GM12878 (cell line): ENCODE results near the gene INAFM1. TPM values are rescaled to one million over a fixed set of nuclear protein-coding genes. Genes with fewer than 3 reads are reported as not detected.
A peak's percentile ranks its signal among the peaks of the same experiment; 100 is the strongest.

Experiments
- BCL11A ChIP-seq: IDR thresholded peaks from 2 replicates; pipeline ENCODE4 v1.6.1; 2011; ENCODE audit warnings: low read depth, low read length
- CBX3 ChIP-seq: fragments of 200-600 bp; sonication (generic); IDR thresholded peaks from 2 replicates; pipeline ENCODE4 v1.6.1; 2016; ENCODE audit warnings: low read depth, borderline replicate concordance
- CHD1 ChIP-seq: IDR thresholded peaks from 2 replicates; pipeline ENCODE4 v1.6.1; 2012; ENCODE audit warnings: low read depth, low read length, improper control_type of control experiment
- CHD4 ChIP-seq: fragments of 200-600 bp; sonication (generic); IDR thresholded peaks from 2 replicates; pipeline ENCODE4 v1.6.1; 2016; ENCODE audit warnings: mild to moderate bottlenecking
- CREM ChIP-seq: IDR thresholded peaks from 2 replicates; pipeline ENCODE4 v1.6.1; 2014; ENCODE audit warnings: antibody characterized with exemption, low read depth
- CUX1 ChIP-seq: IDR thresholded peaks from 2 replicates; pipeline ENCODE4 v1.6.1; 2012; ENCODE audit warnings: improper control_type of control experiment, low read depth, low read length; ENCODE audit not compliant: insufficient replicate concordance
- GATAD2B ChIP-seq: fragments of 450-650 bp; conservative IDR thresholded peaks from 2 replicates; pipeline ENCODE4 v1.6.1; 2017; ENCODE audit warnings: low read depth, mild to moderate bottlenecking, moderate library complexity
- HCFC1 ChIP-seq: fragments of 150-350 bp; IDR thresholded peaks from 2 replicates; pipeline ENCODE4 v1.6.1; 2014; ENCODE audit warnings: low read length
- HDGF ChIP-seq: fragments of 450-650 bp; IDR thresholded peaks from 2 replicates; pipeline ENCODE4 v1.6.1; 2016; ENCODE audit warnings: antibody characterized with exemption
- IKZF2 ChIP-seq, 2 experiments: fragments of 450-650 bp; IDR thresholded peaks; 2 replicates each; pipeline ENCODE4 v1.6.1; 2017; ENCODE audit warnings: mild to moderate bottlenecking in 2 of 2, moderate library complexity in 2 of 2
- IRF5 ChIP-seq: fragments of 450-650 bp; IDR thresholded peaks from 2 replicates; pipeline ENCODE4 v1.6.1; 2017; ENCODE audit warnings: borderline replicate concordance
- MXI1 ChIP-seq: fragments of 150-350 bp; IDR thresholded peaks from 2 replicates; pipeline ENCODE4 v1.6.1; 2011; ENCODE audit warnings: low read depth, mild to moderate bottlenecking, inconsistent platforms, low read length, improper control_type of control experiment
- NR2C1 ChIP-seq: fragments of 450-650 bp; IDR thresholded peaks from 2 replicates; pipeline ENCODE4 v1.6.1; 2017; ENCODE audit warnings: antibody characterized with exemption, mild to moderate bottlenecking, moderate library complexity
- NR2F1 ChIP-seq: fragments of 450-650 bp; conservative IDR thresholded peaks from 2 replicates; pipeline ENCODE4 v1.6.1; 2017; ENCODE audit warnings: mild to moderate bottlenecking
- RCOR1 ChIP-seq: conservative IDR thresholded peaks from 2 replicates; pipeline ENCODE4 v1.6.1; 2012; ENCODE audit warnings: low read depth, low read length, improper control_type of control experiment
- RFX5 ChIP-seq: IDR thresholded peaks from 2 replicates; pipeline ENCODE4 v1.6.1; 2011; ENCODE audit warnings: low read depth, low read length, improper control_type of control experiment
- SMAD5 ChIP-seq: IDR thresholded peaks from 2 replicates; pipeline ENCODE4 v1.6.1; 2016; ENCODE audit warnings: antibody characterized with exemption, low read depth
- SMC3 ChIP-seq: IDR thresholded peaks from 2 replicates; pipeline ENCODE4 v1.6.1; 2011; ENCODE audit warnings: low read length, improper control_type of control experiment, borderline replicate concordance
- WRNIP1 ChIP-seq: IDR thresholded peaks from 2 replicates; pipeline ENCODE4 v1.6.1; 2011; ENCODE audit warnings: low read depth, low read length, improper control_type of control experiment, borderline replicate concordance
- ZBED1 ChIP-seq: IDR thresholded peaks from 2 replicates; pipeline ENCODE4 v1.6.1; 2016; ENCODE audit warnings: borderline replicate concordance
- ZNF592 ChIP-seq: fragments of 450-650 bp; IDR thresholded peaks from 2 replicates; pipeline ENCODE4 v1.6.1; 2017; ENCODE audit warnings: mild to moderate bottlenecking, moderate library complexity
- polyA plus RNA-seq, 11 experiments: library from polyadenylated mRNA; depleted of rRNA in 4 of 11; unstranded in 6 of 11; stranded (reverse) in 5 of 11; fragments of >200 nt; fragmentation: Nextera tagmentation in 4 of 11; fragmentation: Illumina TruSeq in 1 of 11; extraction: Ambion mirVana in 4 of 11; extraction: Trizol in 1 of 11; gene quantifications; 1 replicate in 1 of 11; 2 replicates in 10 of 11; pipeline versions ENCODE4 v1.2.1 to v1.2.3, GENCODE V29; 2011 to 2016; ENCODE audit warnings: inconsistent platforms in 2 of 11, missing spikeins in 2 of 11, low read depth in 1 of 11
- total RNA-seq, 4 experiments: library from RNA; depleted of rRNA in 3 of 4; stranded (reverse); fragments of >200 nt in 3 of 4; fragmentation: Illumina TruSeq in 1 of 4; extraction: Trizol in 1 of 4; gene quantifications; 2 replicates each; pipeline versions ENCODE4 v1.2.1 to v1.2.3, GENCODE V29; 2013 to 2021

Gene INAFM1
- total and polyA plus RNA-seq, 10 of the 15 experiments (the other 5 are each of a cell fraction or from before 2014, with no cell fraction given) = 0.57 to 6.8 (median 1.1) TPM; not detected in 1

- TF ChIP-seq ZNF592 (no peak), SMAD5 (no peak), CREM (peak; percentile 32; the same call in 1 of the 2 replicates), IRF5 (no peak), CHD4 (0 out of 2 replicates have a peak, but pooled peaks have one; percentile 87), WRNIP1 (0 out of 2 replicates have a peak, but pooled peaks have one; percentile 52), BCL11A (no peak), HDGF (no peak), CHD1 (no peak), NR2F1 (no peak), NR2C1 (no peak), GATAD2B (0 out of 2 replicates have a peak, but pooled peaks have one; percentile 49), CUX1 (no peak), IKZF2 (IDR thresholded peaks at IDR 0.05) (no peak), RCOR1 (0 out of 2 replicates have a peak, but pooled peaks have one; percentile 47), CBX3 (no peak), SMC3 (peak; percentile 75), ZBED1 (no peak), HCFC1 (no peak), MXI1 (no peak), RFX5 (no peak)
These were observed 27.2 kb upstream of the INAFM1 start (continued) for GRCh38 chr19:47247308-47247990.
